VCaP (cell line): ENCODE results near the gene ATP2A1.

ENCODE experiments used
- H3K27ac ChIP-seq: fragments of 450-650 bp; 2 replicates; pipeline ENCODE4 v1.5.1; 2017
- CTCF ChIP-seq: fragments of 450-650 bp; conservative IDR thresholded peaks from 2 replicates; pipeline ENCODE4 v1.5.1; 2017; ENCODE audit warnings: mild to moderate bottlenecking, moderate library complexity

Gene ATP2A1

DNA sequence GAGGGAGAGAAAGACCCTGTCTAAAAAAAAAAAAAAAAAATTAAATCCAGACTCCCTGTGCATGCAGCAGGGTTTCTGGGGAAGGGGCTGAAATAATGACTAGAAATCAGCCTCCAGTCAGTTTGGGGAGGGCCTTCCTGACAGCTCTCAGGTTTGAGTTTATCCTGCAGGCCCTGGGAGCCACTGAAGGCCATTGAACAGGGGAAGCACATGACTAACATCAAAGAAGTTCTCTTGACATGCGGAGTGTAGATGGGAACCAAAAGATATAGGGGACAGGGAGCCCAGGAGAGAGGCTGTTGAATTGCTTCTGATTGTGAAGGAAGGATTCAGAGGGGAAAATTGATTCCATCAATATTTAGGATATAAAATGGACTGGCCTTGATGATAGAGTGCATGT is 49.5 kb downstream of the ATP2A1 start:
- no peak overlapping the region for H3K27ac ChIP-seq
- TF ChIP-seq CTCF = no peak

GRCh38 chr16:28930203-28930602 is 51.9 kb downstream of the ATP2A1 start:
- no peak for TF ChIP-seq CTCF
- H3K27ac ChIP-seq = no peak overlapping the region

GRCh38 chr16:28930652-28931051 is 52.4 kb downstream of the ATP2A1 start:
- no peak for TF ChIP-seq CTCF
- no peak overlapping the region for H3K27ac ChIP-seq

DNA sequence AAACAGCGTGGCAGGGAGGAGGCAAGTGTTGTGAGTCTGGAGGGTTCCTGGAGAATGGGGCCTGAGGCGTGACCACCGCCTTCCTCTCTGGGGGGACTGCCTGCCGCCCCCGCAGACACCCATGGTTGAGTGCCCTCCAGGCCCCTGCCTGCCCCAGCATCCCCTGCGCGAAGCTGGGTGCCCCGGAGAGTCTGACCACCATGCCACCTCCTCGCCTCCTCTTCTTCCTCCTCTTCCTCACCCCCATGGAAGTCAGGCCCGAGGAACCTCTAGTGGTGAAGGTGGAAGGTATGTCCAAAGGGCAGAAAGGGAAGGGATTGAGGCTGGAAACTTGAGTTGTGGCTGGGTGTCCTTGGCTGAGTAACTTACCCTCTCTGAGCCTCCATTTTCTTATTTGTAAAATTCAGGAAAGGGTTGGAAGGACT is 53.5 kb downstream of the ATP2A1 start, which contains the start of gene CD19:
TSS of gene CD19 (plus strand) at position 171 of the 425 bp plus-strand sequence. CDS start at position 201, 30 bp downstream.
- TF ChIP-seq CTCF = no peak

GRCh38 chr16:28932339-28933141 is 54.3 kb downstream of the ATP2A1 start:
- no peak overlapping the region for H3K27ac ChIP-seq

More for the DNA sequence above, 53.5 kb downstream of the ATP2A1 start, which contains the start of gene CD19:
- H3K27ac ChIP-seq = no peak within 1 kb of the TSS

GRCh38 chr16:28933171-28933570 is 54.9 kb downstream of the ATP2A1 start:
- TF ChIP-seq CTCF = no peak
- H3K27ac ChIP-seq = no peak overlapping the region

More at GRCh38 chr16:28932339-28933141, 54.3 kb downstream of the ATP2A1 start:
- no peak for TF ChIP-seq CTCF

- no peak for TF ChIP-seq CTCF
Observed at GRCh38 chr16:28935346-28935745, 57.1 kb downstream of the ATP2A1 start.

More at GRCh38 chr16:28935346-28935745, 57.1 kb downstream of the ATP2A1 start:
- no peak overlapping the region for H3K27ac ChIP-seq
